Measurements from ENCODE around the gene FIBCD1. TPM values are rescaled to one million over a fixed set of nuclear protein-coding genes. Genes with fewer than 3 reads are reported as not detected.

The FIBCD1 gene, protein sequence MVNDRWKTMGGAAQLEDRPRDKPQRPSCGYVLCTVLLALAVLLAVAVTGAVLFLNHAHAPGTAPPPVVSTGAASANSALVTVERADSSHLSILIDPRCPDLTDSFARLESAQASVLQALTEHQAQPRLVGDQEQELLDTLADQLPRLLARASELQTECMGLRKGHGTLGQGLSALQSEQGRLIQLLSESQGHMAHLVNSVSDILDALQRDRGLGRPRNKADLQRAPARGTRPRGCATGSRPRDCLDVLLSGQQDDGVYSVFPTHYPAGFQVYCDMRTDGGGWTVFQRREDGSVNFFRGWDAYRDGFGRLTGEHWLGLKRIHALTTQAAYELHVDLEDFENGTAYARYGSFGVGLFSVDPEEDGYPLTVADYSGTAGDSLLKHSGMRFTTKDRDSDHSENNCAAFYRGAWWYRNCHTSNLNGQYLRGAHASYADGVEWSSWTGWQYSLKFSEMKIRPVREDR
- total RNA-seq (ENCODE audit: low replicate concordance), result 0.53 and 0.76 TPM in 2 replicates
- long read RNA-seq, result 0 reads

DNA sequence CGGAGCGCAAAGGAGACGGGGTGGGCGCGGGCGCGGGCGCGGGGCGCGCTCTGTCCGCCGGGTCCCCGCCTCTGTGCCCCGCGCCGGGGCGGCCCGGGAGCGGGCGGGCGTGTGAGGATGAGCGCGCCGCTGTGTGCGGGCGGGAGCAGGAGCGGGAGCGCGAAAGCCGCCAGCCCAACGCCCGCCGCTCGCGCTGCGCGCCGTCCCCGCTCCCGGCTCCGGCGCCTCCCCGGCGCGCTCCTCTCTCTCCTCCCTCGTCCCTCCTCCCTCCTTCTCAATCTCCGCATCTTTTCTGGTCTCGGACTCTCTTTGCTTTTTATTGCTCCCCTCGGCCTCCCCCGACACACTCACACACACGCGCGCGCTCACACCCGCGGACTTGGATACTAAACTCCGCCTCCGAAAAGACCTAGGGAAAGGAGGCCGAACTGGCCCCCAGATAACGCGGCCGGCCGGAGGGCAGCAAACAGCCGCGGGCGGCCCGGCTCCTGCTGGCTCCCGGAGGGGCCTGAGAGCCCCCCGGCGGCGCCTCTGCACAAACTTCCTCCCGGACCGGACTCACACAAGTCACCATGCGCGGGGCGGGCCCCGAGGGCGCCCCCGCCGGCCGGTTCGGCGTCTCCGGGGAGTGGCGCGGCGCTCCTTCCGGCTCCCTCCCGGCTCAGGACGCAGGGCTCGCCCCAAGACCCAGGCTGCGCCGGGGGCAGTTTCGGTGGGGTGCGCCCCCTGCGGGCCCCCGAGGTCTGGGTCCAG lies at the start of gene FIBCD1:
Gene FIBCD1 (minus strand): TSS at position 596 of the 753 bp plus-strand sequence. CDS start 640 bp downstream, outside the sequence.
- Mint-ChIP-seq H3K4me3 (peak within 1 kb of the TSS; percentile 87), H3K4me1 (ENCODE audit: unreplicated experiment) (peaks cover 11% of the 10 kb centered on the region), H3K27ac (no peak within 1 kb of the TSS), H3K36me3 (no peaks in the 10 kb centered on the region), H3K9me3 (no peaks in the 10 kb centered on the region), H3K27me3 (peaks cover 74% of the 10 kb centered on the region)
- TF ChIP-seq, protein P1, sequence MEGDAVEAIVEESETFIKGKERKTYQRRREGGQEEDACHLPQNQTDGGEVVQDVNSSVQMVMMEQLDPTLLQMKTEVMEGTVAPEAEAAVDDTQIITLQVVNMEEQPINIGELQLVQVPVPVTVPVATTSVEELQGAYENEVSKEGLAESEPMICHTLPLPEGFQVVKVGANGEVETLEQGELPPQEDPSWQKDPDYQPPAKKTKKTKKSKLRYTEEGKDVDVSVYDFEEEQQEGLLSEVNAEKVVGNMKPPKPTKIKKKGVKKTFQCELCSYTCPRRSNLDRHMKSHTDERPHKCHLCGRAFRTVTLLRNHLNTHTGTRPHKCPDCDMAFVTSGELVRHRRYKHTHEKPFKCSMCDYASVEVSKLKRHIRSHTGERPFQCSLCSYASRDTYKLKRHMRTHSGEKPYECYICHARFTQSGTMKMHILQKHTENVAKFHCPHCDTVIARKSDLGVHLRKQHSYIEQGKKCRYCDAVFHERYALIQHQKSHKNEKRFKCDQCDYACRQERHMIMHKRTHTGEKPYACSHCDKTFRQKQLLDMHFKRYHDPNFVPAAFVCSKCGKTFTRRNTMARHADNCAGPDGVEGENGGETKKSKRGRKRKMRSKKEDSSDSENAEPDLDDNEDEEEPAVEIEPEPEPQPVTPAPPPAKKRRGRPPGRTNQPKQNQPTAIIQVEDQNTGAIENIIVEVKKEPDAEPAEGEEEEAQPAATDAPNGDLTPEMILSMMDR (conservative IDR thresholded peaks at IDR 0.05), result peak; percentile 42
- no peak for DNase-seq (ENCODE audit: extremely low spot score, unreplicated experiment)

DNA sequence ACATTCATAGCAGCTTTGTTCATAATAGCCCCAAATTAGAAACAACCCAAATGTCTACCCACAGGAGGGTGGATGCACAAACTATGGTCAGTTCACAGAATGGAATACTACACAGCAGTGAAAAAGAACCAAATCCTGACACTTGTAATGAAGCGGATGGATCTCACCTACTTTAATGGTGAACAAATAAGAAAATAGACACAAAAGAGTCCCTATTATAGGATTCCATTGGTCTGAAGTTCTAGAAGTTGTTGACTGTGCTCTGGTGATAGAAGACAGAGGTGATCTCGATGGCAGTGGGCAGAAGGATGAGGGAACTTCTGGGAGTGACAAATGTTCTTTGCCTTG lies 49.3 kb upstream of the FIBCD1 start:
- Mint-ChIP-seq H3K27me3 (peaks cover 23% of the 10 kb centered on the region), H3K9me3 (no peaks in the 10 kb centered on the region), H3K4me1 (ENCODE audit: unreplicated experiment) (peaks cover 38% of the 10 kb centered on the region), H3K4me3 (no peak overlapping the region), H3K36me3 (no peaks in the 10 kb centered on the region), H3K27ac (no peak overlapping the region)
- TF ChIP-seq, protein P1 (conservative IDR thresholded peaks at IDR 0.05), result no peak
- DNase-seq (ENCODE audit: extremely low spot score, unreplicated experiment), result no peak

DNA sequence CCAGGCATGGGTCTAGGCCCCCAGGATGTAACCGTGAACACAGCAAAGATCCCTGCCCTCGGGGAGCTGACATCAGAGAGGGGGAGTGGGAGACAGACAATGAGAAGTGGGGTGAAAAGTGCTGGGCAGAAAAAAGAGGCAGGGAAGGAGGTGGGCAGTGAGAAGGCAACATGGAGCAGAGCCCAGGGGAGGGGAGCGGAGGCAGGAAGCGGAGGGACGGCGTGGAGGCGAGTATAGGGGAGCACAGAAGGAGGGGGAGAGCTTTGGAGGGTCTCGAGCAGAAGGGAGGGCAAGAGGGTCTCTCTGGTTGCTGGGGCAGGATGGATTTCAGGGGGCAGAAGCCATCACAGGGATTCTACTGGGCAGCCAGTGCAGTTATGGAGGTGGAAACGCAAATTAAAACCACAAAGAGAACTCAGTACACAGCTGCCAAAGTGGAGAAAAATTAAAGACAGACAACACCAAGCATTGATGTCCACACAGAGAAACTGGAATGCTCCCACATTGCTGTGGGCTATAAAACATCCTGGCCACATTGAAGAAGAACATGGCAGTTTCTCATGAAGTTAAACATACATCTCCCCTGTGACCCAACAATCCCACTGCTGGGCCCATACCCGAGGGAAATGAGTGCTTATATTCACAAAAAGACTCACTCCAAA lies 48.8 kb upstream of the FIBCD1 start:
- TF ChIP-seq, protein P1 (conservative IDR thresholded peaks at IDR 0.05), result no peak
- no peaks in the 10 kb centered on the region for H3K36me3 Mint-ChIP-seq
- no peak for DNase-seq (ENCODE audit: extremely low spot score, unreplicated experiment)
- H3K27ac Mint-ChIP-seq, result no peak overlapping the region
- H3K4me3 Mint-ChIP-seq, result no peak overlapping the region
- no peaks in the 10 kb centered on the region for H3K9me3 Mint-ChIP-seq
- peaks cover 38% of the 10 kb centered on the region for H3K4me1 Mint-ChIP-seq (ENCODE audit: unreplicated experiment)
- peaks cover 23% of the 10 kb centered on the region for H3K27me3 Mint-ChIP-seq

DNA sequence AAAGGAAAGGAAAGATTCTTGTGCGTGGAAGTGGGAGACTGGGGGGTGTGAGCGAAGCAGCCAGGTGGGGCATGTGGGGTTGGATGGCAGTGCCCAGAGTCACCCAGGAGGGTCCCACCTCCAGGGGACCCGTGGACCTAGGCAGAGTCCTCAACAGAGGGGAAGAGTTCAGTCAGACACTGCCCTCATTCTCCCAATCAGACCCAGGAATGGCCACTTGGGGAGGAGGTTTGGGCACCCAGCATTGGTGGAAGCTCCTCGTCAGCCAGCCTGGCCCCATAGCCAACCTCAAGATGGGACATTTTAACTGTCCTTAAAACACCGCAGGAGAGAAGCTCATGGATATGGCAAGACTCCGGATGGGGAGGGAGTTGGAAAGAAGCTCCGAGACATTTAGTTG lies 48.0 kb upstream of the FIBCD1 start:
- Mint-ChIP-seq H3K36me3 (no peaks in the 10 kb centered on the region), H3K27ac (no peak overlapping the region), H3K9me3 (no peaks in the 10 kb centered on the region), H3K4me1 (ENCODE audit: unreplicated experiment) (peaks cover 34% of the 10 kb centered on the region), H3K4me3 (no peak overlapping the region), H3K27me3 (peaks cover 23% of the 10 kb centered on the region)
- TF ChIP-seq, protein P1 (conservative IDR thresholded peaks at IDR 0.05), result no peak
- no peak for DNase-seq (ENCODE audit: extremely low spot score, unreplicated experiment)

DNA sequence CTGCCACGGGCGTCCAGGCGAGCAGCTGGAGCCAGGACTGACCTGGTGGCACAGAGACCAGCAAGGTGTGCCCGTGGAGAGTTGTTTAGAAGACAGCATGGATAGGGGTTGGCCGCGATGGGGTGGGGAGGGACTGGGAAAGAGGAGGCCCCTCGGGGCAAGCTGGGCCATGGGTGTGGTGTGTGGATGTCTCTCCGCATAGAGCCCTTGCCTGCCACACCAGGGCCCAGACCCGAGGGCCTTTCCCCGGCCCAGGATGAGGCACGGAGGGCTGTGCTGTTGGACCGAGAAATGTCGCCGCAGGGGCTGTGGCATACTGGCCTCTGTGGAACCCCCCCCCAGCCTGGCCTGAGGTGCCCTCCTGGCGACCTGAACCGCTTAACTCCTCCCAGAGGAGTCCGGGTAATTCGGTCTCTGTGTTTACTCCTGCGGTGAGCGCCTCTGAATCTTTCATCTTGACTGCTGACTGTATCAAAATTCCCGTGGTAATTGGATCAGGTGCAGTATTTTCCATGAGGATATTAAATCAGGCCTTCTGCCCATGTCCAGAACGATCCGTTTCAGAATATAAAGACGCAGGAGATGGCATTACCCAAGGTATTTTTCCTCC lies 47.4 kb upstream of the FIBCD1 start:
- TF ChIP-seq, protein P1 (conservative IDR thresholded peaks at IDR 0.05), result no peak
- DNase-seq (ENCODE audit: extremely low spot score, unreplicated experiment), result no peak
- Mint-ChIP-seq H3K4me3 (no peak overlapping the region), H3K27ac (no peak overlapping the region), H3K27me3 (peaks cover 20% of the 10 kb centered on the region), H3K4me1 (ENCODE audit: unreplicated experiment) (peaks cover 29% of the 10 kb centered on the region), H3K9me3 (no peaks in the 10 kb centered on the region), H3K36me3 (no peaks in the 10 kb centered on the region)
